ENCODE measurements around the gene EPHA6. TPM values are rescaled to one million over a fixed set of nuclear protein-coding genes. Genes with fewer than 3 reads are reported as not detected.

Gene EPHA6
- total RNA-seq, 1 experiment from 2014 or later = 1.2 TPM

GRCh38 chr3:97187771-97188170 lies 373.4 kb downstream of the EPHA6 start:
- Histone ChIP-seq H3K9me3 (ENCODE audit: insufficient read depth, low read depth) (no peaks in the 10 kb centered on the region), H3K79me2 (ENCODE audit: low read depth) (no peaks in the 10 kb centered on the region), H3K4me3 (no peak overlapping the region), H3K4me1 (replicated peaks; ENCODE audit: insufficient read depth) (no peaks in the 10 kb centered on the region), H3K27ac (no peak overlapping the region), H4K20me1 (ENCODE audit: insufficient read depth) (no peaks in the 10 kb centered on the region), H3K9me2 (ENCODE audit: insufficient read depth) (no peaks in the 10 kb centered on the region), H3K36me3 (ENCODE audit: low read depth) (no peaks in the 10 kb centered on the region), H3K27me3 (ENCODE audit: insufficient read depth, low read depth) (no peaks in the 10 kb centered on the region), H3K4me2 (no peak overlapping the region), H3F3A (ENCODE audit: insufficient read depth, low read depth) (no peaks in the 10 kb centered on the region), H2AFZ (no peak overlapping the region)
- ChIA-PET POLR2A (ENCODE audit: unreplicated experiment) (no interaction called here), CTCF (no interaction called here)
- no peak for DNase-seq
- intact Hi-C loops (cut with micrococcal nuclease; ENCODE audit: unreplicated experiment) = no loop called here
- no TSS peak for BruUV-seq (replicated peaks)
- no peak for TF ChIP-seq EZH2 (IDR thresholded peaks at IDR 0.05; ENCODE audit: low read depth)
- TF ChIP-seq CTCF (conservative IDR thresholded peaks at IDR 0.05) = no peak

GRCh38 chr3:97189835-97190234 lies 375.4 kb downstream of the EPHA6 start:
- CTCF ChIA-PET = no interaction called here
- H3K4me1 ChIP-seq (replicated peaks; ENCODE audit: insufficient read depth) = no peaks in the 10 kb centered on the region
- POLR2A ChIA-PET (ENCODE audit: unreplicated experiment) = no interaction called here
- TF ChIP-seq EZH2 (IDR thresholded peaks at IDR 0.05; ENCODE audit: low read depth) (no peak), CTCF (conservative IDR thresholded peaks at IDR 0.05) (no peak)
- H3K4me3 ChIP-seq = no peak overlapping the region
- H3K36me3 ChIP-seq (ENCODE audit: low read depth) = no peaks in the 10 kb centered on the region
- no peak for DNase-seq
- no peaks in the 10 kb centered on the region for H3F3A ChIP-seq (ENCODE audit: insufficient read depth, low read depth)
- H2AFZ ChIP-seq = no peak overlapping the region
- H3K4me2 ChIP-seq = no peak overlapping the region
- intact Hi-C loops (cut with micrococcal nuclease; ENCODE audit: unreplicated experiment) = no loop called here
- no peaks in the 10 kb centered on the region for H3K9me3 ChIP-seq (ENCODE audit: insufficient read depth, low read depth)
- no TSS peak for BruUV-seq (replicated peaks)
- H3K27me3 ChIP-seq (ENCODE audit: insufficient read depth, low read depth) = no peaks in the 10 kb centered on the region
- H3K27ac ChIP-seq = no peak overlapping the region
- H4K20me1 ChIP-seq (ENCODE audit: insufficient read depth) = no peaks in the 10 kb centered on the region
- no peaks in the 10 kb centered on the region for H3K79me2 ChIP-seq (ENCODE audit: low read depth)
- no peaks in the 10 kb centered on the region; the same call in 1 of the 2 replicates for H3K9me2 ChIP-seq (ENCODE audit: insufficient read depth)

GRCh38 chr3:97197083-97197482 lies 382.7 kb downstream of the EPHA6 start:
- Histone ChIP-seq H2AFZ (no peak overlapping the region), H3K27ac (no peak overlapping the region), H3K9me3 (ENCODE audit: insufficient read depth, low read depth) (no peaks in the 10 kb centered on the region), H3K4me2 (no peak overlapping the region), H4K20me1 (ENCODE audit: insufficient read depth) (no peaks in the 10 kb centered on the region), H3K36me3 (ENCODE audit: low read depth) (no peaks in the 10 kb centered on the region), H3K4me3 (no peak overlapping the region), H3K4me1 (replicated peaks; ENCODE audit: insufficient read depth) (no peaks in the 10 kb centered on the region), H3K79me2 (ENCODE audit: low read depth) (no peaks in the 10 kb centered on the region), H3F3A (ENCODE audit: insufficient read depth, low read depth) (no peaks in the 10 kb centered on the region), H3K27me3 (ENCODE audit: insufficient read depth, low read depth) (no peaks in the 10 kb centered on the region), H3K9me2 (ENCODE audit: insufficient read depth) (no peaks in the 10 kb centered on the region; the same call in 1 of the 2 replicates)
- no peak for DNase-seq
- ChIA-PET POLR2A (ENCODE audit: unreplicated experiment) (no interaction called here), CTCF (no interaction called here)
- TF ChIP-seq EZH2 (IDR thresholded peaks at IDR 0.05; ENCODE audit: low read depth) (no peak), CTCF (conservative IDR thresholded peaks at IDR 0.05) (no peak)
- BruUV-seq (replicated peaks) = no TSS peak
- intact Hi-C loops (cut with micrococcal nuclease; ENCODE audit: unreplicated experiment) = no loop called here
